Caco-2 (cell line): Measurements from ENCODE around the gene SOX6. TPM values are rescaled to one million over a fixed set of nuclear protein-coding genes. Genes with fewer than 3 reads are reported as not detected.
A peak's percentile ranks its signal among the peaks of the same experiment; 100 is the strongest.

ENCODE experiments used
- BruUV-seq: library from RNA; stranded (reverse); fragments of 400-500 nt; replicated peaks from 2 replicates; lab custom pipeline; 2021; lab: Mats Ljungman, UMichigan
- CTCF ChIA-PET: fragments of 300-600 bp; sonication (Branson Sonifier 250); formaldehyde crosslinking; loops from one replicate; lab custom pipeline; 2022; ENCODE audit warnings: antibody characterized with exemption; lab: Charles Lee
- POLR2A ChIA-PET: fragments of 300-600 bp; sonication (Branson Sonifier 250); formaldehyde crosslinking; loops from one replicate; lab custom pipeline; 2022; ENCODE audit warnings: antibody characterized with exemption; lab: Charles Lee
- DNase-seq, 2 experiments: peaks; one replicate each; pipeline versions ENCODE4 v3.0.0 to v3.0.0-alpha.2; 2020 to 2022
- H3K27me3 ChIP-seq: replicated peaks from 2 replicates; pipeline ENCODE4 v1.6.0; 2011; ENCODE audit warnings: low read length; ENCODE audit not compliant: control insufficient read depth, insufficient read depth
- H3K36me3 ChIP-seq: 2 replicates; pipeline ENCODE4 v1.5.1; 2011; ENCODE audit warnings: low read length; ENCODE audit not compliant: control insufficient read depth, insufficient read depth
- H3K4me1 ChIP-seq: fragments of 250-450 bp; sonication (Bioruptor Pico); 2 replicates; pipeline ENCODE4 v1.5.1; 2020; ENCODE audit warnings: mild to moderate bottlenecking
- H3K4me3 ChIP-seq: 2 replicates; pipeline ENCODE4 v1.5.1; 2011; ENCODE audit warnings: low read depth, mild to moderate bottlenecking, control low read depth, low read length
- H3K9me3 ChIP-seq: fragments of 250-450 bp; sonication (Bioruptor Pico); 2 replicates; pipeline ENCODE4 v1.5.1; 2020; ENCODE audit warnings: mild to moderate bottlenecking, moderate library complexity
- H3K27ac Mint-ChIP-seq: one replicate; pipeline ENCODE4 v1.8.0; 2022; ENCODE audit warnings: mixed read lengths; ENCODE audit not compliant: unreplicated experiment
- H3K27me3 Mint-ChIP-seq: one replicate; pipeline ENCODE4 v1.8.0; 2022; ENCODE audit warnings: mixed read lengths; ENCODE audit not compliant: insufficient read depth, unreplicated experiment
- H3K36me3 Mint-ChIP-seq: one replicate; pipeline ENCODE4 v1.8.0; 2022; ENCODE audit warnings: mild to moderate bottlenecking, mixed read lengths; ENCODE audit not compliant: insufficient read depth, unreplicated experiment
- H3K4me1 Mint-ChIP-seq: one replicate; pipeline ENCODE4 v1.8.0; 2022; ENCODE audit warnings: low read depth, mixed read lengths; ENCODE audit not compliant: unreplicated experiment
- H3K4me3 Mint-ChIP-seq: one replicate; pipeline ENCODE4 v1.8.0; 2022; ENCODE audit warnings: mild to moderate bottlenecking, moderate library complexity, mixed read lengths; ENCODE audit not compliant: unreplicated experiment
- H3K9me3 Mint-ChIP-seq: one replicate; pipeline ENCODE4 v1.8.0; 2022; ENCODE audit warnings: mixed read lengths; ENCODE audit not compliant: unreplicated experiment
- CTCF ChIP-seq, 2 experiments: fragments of 200-600 bp in 1 of 2; IDR thresholded peaks; 1 replicate in 1 of 2; 2 replicates in 1 of 2; pipeline versions ENCODE4 v1.5.1 to v1.8.0; 2011 to 2022; ENCODE audit warnings: antibody characterized with exemption in 1 of 2, control low read depth in 1 of 2, inconsistent platforms in 1 of 2, low read depth in 1 of 2, low read length in 1 of 2, mild to moderate bottlenecking in 1 of 2, moderate library complexity in 1 of 2; ENCODE audit not compliant: insufficient read depth in 1 of 2, severe bottlenecking in 1 of 2, unreplicated experiment in 1 of 2
- intact Hi-C: fragments of 100-400 bp; cut with micrococcal nuclease; formaldehyde crosslinking; loops from one replicate; pipeline ENCODE4 v1.10.0; 2022; ENCODE audit not compliant: unreplicated experiment
- total RNA-seq: library from RNA; stranded (reverse); gene quantifications from 2 replicates; pipeline ENCODE4 v1.2.3, GENCODE V29; 2022

Gene SOX6
- total RNA-seq, 1 experiment from 2014 or later, result 10.8 TPM

GRCh38 chr11:16356761-16357393 lies 531 bp upstream of the SOX6 start:
- Mint-ChIP-seq H3K27me3 (no peaks in the 10 kb centered on the region), H3K4me3 (peak overlapping the region; percentile 20), H3K36me3 (no peaks in the 10 kb centered on the region), H3K9me3 (no peaks in the 10 kb centered on the region), H3K4me1 (peaks cover 37% of the 10 kb centered on the region), H3K27ac (peak overlapping the region; percentile 48)
- CTCF ChIA-PET, result interaction anchor here (0.8 to 1.4 kb wide), 4 partner anchors 163 to 259 kb away, joined by 3 to 8 read pairs (median 6); no protein-coding TSS in a partner anchor
- Histone ChIP-seq H3K4me1 (peaks cover 29% of the 10 kb centered on the region), H3K27me3 (no peaks in the 10 kb centered on the region), H3K36me3 (no peaks in the 10 kb centered on the region), H3K9me3 (no peaks in the 10 kb centered on the region), H3K4me3 (no peak overlapping the region)
- no TSS peak for BruUV-seq
- POLR2A ChIA-PET, result no interaction called here
- TF ChIP-seq CTCF (IDR thresholded peaks at IDR 0.05; ENCODE audit: insufficient read depth in 1 of 2, low read depth in 1 of 2, low read length in 1 of 2, severe bottlenecking in 1 of 2, unreplicated experiment in 1 of 2), result no peak
- intact Hi-C loops, result loop anchor here (1.0 to 5.0 kb wide), 3 partner anchors 22 to 250 kb away; no protein-coding TSS in a partner anchor
- DNase-seq, result no peak

DNA sequence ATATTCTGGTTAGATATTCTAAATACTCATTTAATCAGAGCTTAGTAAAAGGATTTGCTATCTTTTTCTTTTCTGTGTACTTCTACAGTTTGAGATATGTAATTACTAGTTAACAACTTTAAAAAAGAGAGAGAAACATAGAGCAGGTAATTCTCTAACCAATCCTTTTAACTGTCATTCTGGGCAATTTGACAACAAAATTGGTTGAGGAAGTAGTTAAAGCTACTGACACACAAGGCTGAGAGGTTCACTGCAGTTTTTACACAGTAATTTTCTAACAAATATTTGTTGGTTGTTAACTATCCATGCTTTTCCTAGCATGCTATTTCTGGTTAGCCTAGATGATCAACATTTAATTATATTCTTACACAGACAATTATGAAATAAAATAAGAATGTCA lies 3.6 kb downstream of the SOX6 start:
- no peak for TF ChIP-seq CTCF (IDR thresholded peaks at IDR 0.05; ENCODE audit: insufficient read depth in 1 of 2, low read depth in 1 of 2, low read length in 1 of 2, severe bottlenecking in 1 of 2, unreplicated experiment in 1 of 2)
- H3K4me1 ChIP-seq, result peaks cover 24% of the 10 kb centered on the region
- Mint-ChIP-seq H3K36me3 (no peaks in the 10 kb centered on the region), H3K9me3 (no peaks in the 10 kb centered on the region), H3K27me3 (no peaks in the 10 kb centered on the region), H3K4me3 (no peak overlapping the region), H3K27ac (no peak overlapping the region), H3K4me1 (peaks cover 25% of the 10 kb centered on the region)
- no peaks in the 10 kb centered on the region for H3K27me3 ChIP-seq
- H3K36me3 ChIP-seq, result no peaks in the 10 kb centered on the region
- BruUV-seq, result no TSS peak
- POLR2A ChIA-PET, result no interaction called here
- CTCF ChIA-PET, result no interaction called here
- no peaks in the 10 kb centered on the region for H3K9me3 ChIP-seq
- intact Hi-C loops, result no loop called here
- DNase-seq, result no peak
- no peak overlapping the region for H3K4me3 ChIP-seq

DNA sequence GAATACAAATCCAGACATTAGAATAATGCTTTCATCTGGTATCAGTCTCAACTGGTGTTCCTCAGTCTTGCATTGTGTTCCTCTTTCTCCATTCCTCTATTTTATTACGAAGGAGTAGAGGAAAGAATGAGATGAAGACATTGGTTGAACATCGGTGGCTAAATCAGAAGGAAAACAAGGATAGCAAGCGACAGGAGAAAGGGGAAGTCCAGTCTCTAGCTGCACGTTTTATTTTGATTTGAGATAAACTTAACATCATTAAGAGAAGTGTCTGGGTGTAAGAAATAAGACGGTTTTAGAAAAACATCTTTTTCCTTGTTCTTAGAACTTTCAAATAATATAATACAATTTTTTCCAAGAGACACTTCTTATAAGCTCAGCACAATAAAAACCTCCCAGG lies 6.2 kb downstream of the SOX6 start:
- no peak for TF ChIP-seq CTCF (IDR thresholded peaks at IDR 0.05; ENCODE audit: insufficient read depth in 1 of 2, low read depth in 1 of 2, low read length in 1 of 2, severe bottlenecking in 1 of 2, unreplicated experiment in 1 of 2)
- no peak for DNase-seq
- Histone ChIP-seq H3K36me3 (no peaks in the 10 kb centered on the region), H3K4me1 (peaks cover 15% of the 10 kb centered on the region), H3K4me3 (no peak overlapping the region), H3K27me3 (no peaks in the 10 kb centered on the region), H3K9me3 (no peaks in the 10 kb centered on the region)
- CTCF ChIA-PET, result no interaction called here
- intact Hi-C loops, result no loop called here
- POLR2A ChIA-PET, result no interaction called here
- Mint-ChIP-seq H3K4me3 (no peak overlapping the region), H3K4me1 (peaks cover 19% of the 10 kb centered on the region), H3K36me3 (no peaks in the 10 kb centered on the region), H3K9me3 (no peaks in the 10 kb centered on the region), H3K27me3 (no peaks in the 10 kb centered on the region), H3K27ac (no peak overlapping the region)
- no TSS peak for BruUV-seq
